Measurements from ENCODE around the gene TMEM222.
A peak's percentile ranks its signal among the peaks of the same experiment; 100 is the strongest.

TMEM222 gene

GRCh38 chr1:27360159-27361043 lies 38.4 kb downstream of the TMEM222 start:
- DNase-seq, result peak in 5 of 6 experiments; percentile 16 to 65 (median 38)

GRCh38 chr1:27361044-27361402 lies 39.1 kb downstream of the TMEM222 start:
- no peak for DNase-seq

- no peak for DNase-seq
Measured at GRCh38 chr1:27361553-27361952, 39.6 kb downstream of the TMEM222 start.

GRCh38 chr1:27363766-27364695 lies 42.1 kb downstream of the TMEM222 start:
- DNase-seq, result no peak

- DNase-seq, result peak in 1 of 6 experiments; percentile 14
Measured at GRCh38 chr1:27364696-27365371, 42.9 kb downstream of the TMEM222 start.

GRCh38 chr1:27365372-27366112 lies 43.6 kb downstream of the TMEM222 start:
- peak; percentile 60 to 85 (median 74) for DNase-seq

GRCh38 chr1:27366113-27366410 lies 44.1 kb downstream of the TMEM222 start:
- peak; percentile 37 to 73 (median 54) for DNase-seq

- peak in 4 of 6 experiments; percentile 34 to 46 (median 39) for DNase-seq
Measured at GRCh38 chr1:27366411-27367159, 44.6 kb downstream of the TMEM222 start, which contains the start of gene MAP3K6. Gene MAP3K6 (minus strand): TSS chr1:27366961. CDS start chr1:27366597, 364 bp downstream.

GRCh38 chr1:27367160-27367650 lies 45.2 kb downstream of the TMEM222 start:
- DNase-seq, result no peak

- no peak for DNase-seq
Measured at GRCh38 chr1:27368869-27369582, 47.1 kb downstream of the TMEM222 start.

- DNase-seq, result no peak
Measured at GRCh38 chr1:27372022-27372807, 50.3 kb downstream of the TMEM222 start.

- DNase-seq, result no peak
Measured at GRCh38 chr1:27372808-27373690, 51.1 kb downstream of the TMEM222 start.

GRCh38 chr1:27374362-27375086 lies 52.6 kb downstream of the TMEM222 start, which contains the start of gene FCN3:
Gene FCN3 (minus strand): TSS chr1:27374824. CDS start chr1:27374818, 6 bp downstream.
- no peak for DNase-seq

GRCh38 chr1:27377760-27378495 lies 56.0 kb downstream of the TMEM222 start:
- DNase-seq, result no peak

GRCh38 chr1:27379564-27380122 lies 57.7 kb downstream of the TMEM222 start:
- no peak for DNase-seq

- no peak for DNase-seq
Measured at GRCh38 chr1:27380224-27380623, 58.3 kb downstream of the TMEM222 start.

Measured in stimulated activated naive CD4-positive, alpha-beta T cell (primary cell).